ENCODE results near the gene MACROD1. TPM values are rescaled to one million over a fixed set of nuclear protein-coding genes. Genes with fewer than 3 reads are reported as not detected.

MACROD1 gene
- total RNA-seq, 1 experiment from 2014 or later: 2.9 TPM

DNA sequence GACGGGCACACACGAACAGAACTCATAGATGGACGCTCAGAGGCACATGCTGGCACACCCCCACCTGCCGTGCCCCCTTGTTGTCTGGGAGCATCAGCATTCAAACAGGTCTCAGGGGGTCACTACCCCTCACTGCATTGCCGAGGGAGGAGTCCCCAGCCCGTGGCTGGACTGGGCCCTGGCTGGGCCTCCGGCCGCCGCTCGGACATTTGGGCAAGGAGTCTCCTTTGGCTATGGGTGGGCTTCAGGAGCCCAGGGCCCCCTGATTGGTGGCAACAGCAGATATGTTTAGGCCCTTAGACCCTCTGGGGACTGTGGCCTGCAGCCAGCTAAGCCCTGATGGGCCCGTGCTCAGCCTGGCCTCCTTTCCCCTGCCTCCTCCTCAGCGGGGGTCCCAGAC, 88.3 kb downstream of the MACROD1 start:
- DNase-seq (ENCODE audit: low spot score): no peak

DNA sequence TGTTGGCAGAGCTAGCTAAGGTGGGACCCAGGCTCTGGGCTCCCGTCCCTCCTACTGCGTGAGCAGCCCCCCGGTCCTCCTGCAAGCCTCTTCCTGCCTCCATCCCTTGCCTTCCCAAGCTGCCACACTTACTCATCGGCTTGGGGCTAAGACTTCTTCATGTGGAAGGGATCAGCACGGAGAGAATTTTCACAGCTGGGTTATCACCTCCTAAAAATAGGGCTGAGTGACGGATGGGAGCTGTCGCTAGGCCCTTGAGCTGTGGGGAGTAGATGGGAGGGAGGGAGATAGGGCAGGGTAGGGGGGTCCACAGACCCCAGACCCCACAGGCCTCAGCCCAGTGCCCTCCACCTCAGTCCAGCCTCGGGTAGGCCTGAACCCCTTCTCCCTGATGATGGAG, 89.2 kb downstream of the MACROD1 start:
- DNase-seq (ENCODE audit: low spot score): no peak

DNA sequence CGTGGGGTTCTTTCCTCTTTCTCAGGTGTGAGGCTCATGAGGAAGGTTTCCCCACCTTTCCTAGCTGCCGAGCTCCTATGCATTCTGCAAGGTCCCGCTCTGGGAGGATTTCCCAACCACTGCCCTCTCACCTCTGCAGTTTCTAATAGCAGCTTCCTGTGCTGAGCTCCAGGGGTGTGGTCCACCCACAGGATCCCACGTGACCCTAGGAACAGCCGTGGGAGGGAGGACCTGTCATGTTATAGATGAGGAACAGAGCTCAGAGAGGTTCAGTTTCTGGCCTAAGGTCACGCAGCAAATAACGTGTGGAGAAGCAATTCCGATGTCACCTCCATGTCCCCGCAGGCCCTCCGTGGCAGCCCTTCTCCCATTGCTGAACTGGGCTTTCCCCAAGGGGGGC, 91.7 kb downstream of the MACROD1 start:
- DNase-seq (ENCODE audit: low spot score): no peak

DNA sequence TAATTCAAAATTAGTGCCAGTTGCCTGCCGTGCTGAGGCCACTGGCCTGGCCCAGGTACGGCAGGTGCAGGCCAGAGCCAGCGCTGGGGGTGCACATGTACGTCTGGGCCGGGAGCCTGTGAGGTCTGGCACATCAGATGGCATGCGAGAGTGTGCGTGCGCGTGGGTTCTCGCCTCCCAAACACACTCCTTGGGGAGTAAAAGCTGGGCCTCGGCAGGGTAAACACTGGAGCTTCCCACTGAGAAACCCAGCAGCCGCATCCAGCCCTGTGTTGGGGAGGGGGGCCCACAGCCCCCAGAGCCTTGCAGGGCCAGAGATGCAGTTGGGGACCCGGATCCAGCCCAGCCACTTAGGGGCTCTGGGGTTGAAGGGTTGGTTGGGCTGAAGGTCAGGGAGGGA, 92.4 kb downstream of the MACROD1 start:
- DNase-seq (ENCODE audit: low spot score): no peak

DNA sequence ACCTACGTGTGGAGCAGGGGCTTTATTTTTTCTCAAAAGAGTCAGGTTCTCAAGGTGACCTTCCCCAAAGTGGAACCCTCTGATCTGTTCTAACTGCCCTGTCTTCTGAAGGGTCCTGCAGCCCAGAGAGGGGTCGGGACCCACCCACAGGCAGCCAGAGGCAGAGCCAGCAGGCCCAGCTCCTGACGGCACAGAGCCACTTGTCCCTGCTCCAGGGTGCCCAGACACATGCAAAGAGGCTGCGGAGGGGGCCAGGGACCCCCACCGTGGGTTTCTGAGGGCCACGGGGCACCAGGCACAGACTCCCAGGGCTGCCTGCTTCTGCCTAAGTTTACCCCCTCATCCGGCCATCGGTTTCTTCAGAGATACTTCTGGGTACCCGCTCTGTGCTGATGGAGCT, 93.0 kb downstream of the MACROD1 start:
- DNase-seq (ENCODE audit: low spot score): no peak

DNA sequence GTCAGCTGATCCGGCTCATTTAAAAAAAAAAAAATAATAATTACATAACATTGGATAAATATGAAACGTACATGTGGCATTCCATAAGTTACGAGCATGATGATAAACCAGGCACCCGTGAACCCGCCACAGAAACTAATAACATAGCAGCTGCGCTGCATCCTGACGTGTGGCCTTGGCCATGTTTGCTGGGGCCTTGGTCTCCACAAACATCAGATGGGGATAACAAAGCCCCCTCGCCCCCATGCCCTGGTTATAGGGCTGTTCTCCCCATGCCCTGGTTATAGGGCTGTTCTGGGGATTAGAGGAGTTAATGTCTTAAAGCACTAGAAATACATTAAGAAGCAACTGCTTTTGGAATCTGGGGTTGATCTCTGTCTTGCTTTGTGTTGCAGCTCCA, 93.5 kb downstream of the MACROD1 start:
- no peak for DNase-seq (ENCODE audit: low spot score)

DNA sequence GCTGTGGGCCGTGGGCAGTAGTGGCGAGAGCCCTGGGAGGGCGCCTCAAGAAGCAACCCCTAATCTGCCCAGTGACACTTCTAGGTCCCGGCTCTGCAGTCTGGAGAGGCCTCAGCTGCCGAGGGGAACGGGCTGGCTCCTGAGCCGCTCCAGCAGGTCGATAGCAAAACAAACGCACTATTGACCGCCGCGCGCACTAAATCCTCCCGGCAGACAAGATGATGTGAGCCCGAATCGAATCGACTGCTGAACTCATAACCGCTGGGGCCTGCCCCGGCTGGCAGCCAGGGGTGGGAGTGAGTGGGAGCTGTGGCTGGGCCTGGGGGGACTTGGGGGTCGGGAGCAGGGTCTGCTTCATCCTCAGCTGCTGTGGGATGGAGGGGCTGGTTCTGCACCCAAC, 94.1 kb downstream of the MACROD1 start:
- no peak for DNase-seq (ENCODE audit: low spot score)

DNA sequence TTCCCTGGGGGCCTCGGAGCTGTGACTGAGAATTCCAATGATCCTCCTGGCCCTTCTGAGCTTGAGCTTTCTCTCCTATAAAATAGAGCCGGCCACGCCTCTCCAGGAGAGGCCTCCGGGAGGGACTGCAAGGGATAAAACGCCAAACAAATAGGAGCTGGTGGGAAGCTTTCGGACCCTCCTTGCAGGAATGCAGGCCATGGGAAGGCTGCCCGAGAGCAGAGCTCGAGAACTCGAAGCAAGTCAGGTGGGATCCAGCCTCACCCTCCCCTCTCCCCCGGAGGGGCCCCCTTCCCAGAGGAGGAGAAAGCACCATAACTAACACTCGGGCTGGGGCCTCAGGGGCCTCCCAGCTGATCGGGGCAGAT, 95.6 kb downstream of the MACROD1 start:
- DNase-seq (ENCODE audit: low spot score): no peak

DNA sequence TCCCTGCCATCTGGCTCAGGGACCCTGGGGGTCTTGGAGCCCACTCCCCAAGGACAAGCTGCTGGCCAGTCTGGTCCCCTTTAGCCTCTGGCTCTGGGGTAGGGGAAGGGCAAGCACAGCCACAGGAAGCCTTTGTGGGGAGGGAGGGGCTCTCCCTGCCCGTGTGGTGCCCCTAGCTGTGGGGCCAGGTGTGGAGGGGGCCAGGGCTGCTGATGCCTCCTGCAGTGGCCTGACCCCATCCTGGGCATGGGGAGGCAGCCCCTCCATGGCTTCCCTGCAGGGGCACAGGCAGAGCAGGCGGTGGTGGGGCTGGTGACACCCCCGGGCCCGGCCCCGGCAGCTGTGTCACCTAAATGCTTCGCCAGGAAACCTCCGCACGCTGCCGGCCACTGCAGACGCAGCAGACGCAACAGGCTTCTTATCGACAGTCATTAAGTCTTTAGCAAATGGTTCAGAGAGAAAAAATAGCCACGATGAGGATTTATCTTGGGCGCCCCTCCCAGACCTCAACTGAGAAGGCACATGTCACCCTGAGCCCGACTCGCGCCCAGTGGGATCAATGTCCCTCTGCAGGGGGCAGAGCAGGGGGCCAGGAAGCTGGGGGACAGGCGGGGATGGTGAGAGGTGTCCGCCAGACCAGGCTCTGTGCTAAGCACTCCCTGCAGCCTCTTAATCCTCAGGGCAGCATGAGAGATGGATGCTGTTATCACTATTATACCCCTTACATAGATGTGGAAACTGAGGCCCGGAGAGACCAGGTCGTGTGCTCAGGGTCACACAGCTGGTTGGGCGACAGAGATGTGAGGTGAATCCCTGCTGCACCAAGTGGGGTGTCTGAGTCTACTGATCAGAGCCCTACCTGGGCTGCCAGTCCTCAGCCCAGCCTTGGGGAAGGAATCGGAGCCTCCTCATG, 96.3 kb downstream of the MACROD1 start:
- no peak for DNase-seq (ENCODE audit: low spot score)

DNA sequence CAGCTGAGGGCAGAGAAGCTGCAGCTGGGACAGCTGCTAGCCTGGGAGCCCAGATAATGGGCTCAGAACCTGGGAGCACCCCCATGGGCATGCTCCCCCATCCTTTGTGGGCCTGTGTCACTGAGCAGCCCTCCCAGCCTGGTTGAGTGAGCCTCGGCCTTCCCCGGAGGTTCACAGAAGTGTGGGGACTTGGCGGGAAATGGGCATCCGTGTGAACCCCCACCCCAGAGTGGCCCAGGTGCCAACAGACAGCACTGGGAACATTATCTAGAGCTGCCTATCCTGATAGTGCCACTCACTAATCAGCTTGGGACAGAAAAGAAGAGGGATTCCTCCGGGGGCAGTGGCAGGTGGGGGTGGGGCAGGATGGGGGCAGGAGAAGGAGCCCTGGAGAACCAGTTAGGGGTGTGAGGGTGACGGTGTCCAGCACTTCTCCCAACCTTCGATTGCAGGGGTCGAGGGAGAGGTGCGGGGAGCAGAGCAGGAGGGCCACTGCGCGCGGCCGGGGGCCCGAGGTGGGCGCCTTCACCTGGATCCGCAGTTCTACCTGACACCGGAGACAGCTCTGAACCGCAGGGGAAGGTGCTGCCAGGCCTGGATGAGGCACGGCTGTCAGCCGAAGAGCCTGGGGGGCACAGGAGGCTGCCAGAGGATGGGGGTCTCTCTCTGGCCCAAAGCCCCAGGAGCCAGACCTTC, 97.1 kb downstream of the MACROD1 start:
- no peak for DNase-seq (ENCODE audit: low spot score)

DNA sequence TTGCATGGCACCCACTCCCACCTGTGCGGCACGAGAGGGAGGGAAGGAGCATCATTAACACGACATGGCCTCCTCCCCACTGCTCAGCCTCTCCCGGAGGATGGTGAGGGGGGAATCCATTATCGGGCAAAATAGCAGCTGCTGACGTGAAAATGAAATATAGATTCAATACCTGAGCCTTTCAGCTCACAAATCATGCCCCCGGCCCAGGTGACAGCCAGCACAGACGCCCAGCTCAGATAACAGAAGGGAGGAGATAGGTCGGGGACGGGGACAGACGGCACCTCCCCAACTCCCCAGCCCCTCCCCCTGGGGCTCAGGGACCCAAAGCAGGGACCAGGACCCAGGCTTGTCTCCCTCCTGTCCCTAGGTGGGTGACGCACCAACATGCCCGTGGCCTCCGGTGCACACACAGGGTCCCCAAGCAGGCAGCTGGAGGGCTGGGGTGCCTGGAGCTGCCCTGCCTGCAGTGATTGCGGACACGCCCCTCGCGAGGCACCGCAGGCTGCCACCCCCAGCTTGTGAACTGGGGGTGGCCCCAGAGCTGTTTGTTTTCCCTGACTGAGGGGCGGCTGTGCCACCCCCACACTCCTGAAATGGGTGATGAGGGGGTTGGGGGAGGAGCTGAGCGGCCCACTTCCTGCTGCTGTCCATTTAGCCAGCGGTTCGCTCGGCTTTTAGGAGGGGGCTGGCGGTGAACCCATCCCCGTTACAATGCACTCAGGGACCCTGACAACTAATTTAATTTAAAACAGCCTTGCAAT, 98.5 kb downstream of the MACROD1 start:
- DNase-seq (ENCODE audit: low spot score): no peak

DNA sequence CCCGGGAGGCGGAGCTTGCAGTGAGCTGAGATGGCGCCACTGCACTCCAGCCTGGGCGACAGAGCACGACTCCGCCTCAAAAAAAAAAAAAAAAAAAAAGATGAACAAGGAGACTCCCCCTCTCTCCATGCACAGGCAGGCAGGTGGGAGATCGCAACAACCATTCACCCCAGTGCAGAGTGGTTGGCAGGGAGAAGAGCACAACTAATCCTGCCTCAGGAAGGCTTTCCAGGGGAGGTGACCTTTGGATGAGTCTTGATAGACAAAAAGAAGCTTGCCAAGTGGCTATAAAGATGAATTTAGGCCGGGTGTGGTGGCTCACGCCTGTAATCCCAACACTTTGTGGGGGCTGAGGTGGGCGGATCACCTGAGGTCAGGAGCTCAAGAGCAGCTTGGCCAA, 100.2 kb downstream of the MACROD1 start:
- DNase-seq (ENCODE audit: low spot score): no peak

DNA sequence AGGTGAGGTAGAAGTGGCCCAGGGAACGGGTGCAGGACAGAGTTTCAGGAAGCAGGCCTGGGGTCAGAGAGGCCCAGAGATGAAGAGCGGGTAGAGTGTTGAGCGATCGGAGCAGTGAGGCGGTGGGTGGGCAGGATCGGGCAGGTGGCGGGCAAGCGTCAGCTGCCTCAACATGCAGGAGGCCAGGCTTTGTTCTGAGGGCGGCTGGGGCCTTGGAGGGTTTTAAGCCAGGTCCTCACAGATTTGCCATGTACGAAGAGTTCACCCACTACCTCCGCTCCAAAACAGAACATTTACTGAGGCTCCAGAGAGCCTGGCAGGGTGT, 100.8 kb downstream of the MACROD1 start:
- DNase-seq (ENCODE audit: low spot score): no peak

DNA sequence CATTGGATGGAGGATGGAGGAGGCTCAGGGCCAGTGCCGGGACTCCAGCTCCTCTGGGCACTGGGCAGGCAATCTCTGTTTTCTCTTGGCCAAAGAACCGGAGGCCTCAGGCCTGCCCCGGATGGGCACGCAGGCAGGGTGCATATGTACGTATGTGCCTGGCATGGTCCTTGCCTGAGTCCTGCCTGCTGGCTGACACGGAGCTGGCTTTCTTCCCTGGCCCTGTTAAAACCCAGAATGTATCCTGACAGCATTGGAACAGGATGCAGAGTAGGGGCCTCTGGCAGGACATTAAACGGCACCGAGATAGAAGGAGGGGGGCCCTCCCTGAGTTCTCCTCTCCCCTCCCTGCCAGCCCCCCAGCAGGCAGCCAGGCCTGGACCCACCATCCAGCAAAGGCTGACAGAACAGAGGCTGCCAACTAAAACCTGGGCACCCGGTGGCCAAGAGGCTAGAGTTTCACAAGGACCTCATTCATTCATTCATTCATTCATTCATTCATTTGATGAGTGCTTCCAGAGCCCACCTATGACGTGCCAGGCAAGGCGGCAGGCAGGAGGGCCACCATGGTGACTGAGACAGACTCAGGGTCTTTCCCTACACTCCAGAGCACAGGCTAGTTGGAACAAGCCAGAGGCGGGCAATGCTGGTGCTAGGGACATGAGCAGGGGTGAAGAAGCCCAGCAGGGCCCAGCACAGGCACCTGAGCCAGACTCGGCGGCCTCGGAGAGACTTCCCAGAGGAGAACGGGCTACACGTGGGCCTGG, 101.4 kb downstream of the MACROD1 start:
- DNase-seq (ENCODE audit: low spot score): no peak

DNA sequence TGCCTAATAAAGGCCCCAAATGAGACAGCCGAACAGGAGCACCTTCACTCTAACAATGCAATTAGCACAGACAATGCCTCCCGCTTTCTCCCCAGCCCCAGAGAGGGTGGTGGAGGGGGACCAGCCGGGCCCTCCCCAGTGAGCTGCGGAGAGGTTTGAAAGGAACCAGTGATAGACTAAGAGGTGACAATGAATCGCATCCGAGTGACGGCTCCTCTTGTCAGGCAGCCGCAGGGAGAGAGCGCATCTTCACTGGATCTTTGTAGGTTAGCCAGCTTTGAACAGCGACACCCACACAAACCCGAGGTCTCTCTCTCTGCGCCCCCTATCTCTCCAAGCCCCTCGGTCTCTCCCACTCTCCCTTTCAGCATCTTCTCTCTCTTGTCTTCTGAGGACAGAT, 102.1 kb downstream of the MACROD1 start:
- no peak for DNase-seq (ENCODE audit: low spot score)

DNA sequence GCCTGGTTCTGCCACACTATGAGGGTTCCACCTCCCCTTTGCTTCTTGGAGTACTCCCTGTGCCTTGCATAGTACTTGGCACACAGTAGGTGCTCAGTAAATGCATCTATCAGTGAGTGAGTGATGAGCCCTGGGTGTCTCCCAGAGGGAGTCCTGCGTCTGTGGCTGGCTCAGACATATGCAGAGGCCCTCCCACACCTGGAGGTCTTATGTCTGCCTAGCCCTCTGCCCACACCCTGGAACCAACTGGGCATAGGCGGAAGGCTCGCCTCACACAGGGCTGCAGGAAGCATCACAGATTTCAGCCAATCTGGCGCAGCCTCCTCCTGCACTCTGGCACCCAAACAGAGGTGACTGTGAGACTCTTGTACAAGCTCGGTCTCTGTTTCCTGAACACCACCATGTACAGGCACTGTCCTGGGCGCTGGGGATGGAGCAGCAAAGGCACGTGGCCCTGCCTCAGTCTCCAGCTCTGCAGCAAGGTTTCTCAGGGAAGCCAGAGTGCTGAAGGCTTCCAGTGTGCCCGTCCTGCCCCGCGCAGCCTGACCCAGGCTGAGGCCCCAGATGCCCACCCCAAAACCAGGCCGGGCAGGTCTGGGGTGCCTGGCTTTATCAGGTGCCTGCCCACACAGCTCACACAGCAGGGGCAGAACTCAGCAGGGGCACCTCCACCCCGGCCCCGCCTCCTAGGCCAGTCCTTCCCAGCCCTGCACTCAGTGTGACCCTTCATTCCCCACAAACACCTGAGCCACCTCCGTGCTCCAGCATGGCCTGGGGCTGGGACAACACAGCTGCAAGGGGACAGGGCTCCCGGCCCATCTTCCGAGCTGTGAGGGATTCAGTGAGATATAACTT, 103.5 kb downstream of the MACROD1 start:
- DNase-seq (ENCODE audit: low spot score): no peak

DNA sequence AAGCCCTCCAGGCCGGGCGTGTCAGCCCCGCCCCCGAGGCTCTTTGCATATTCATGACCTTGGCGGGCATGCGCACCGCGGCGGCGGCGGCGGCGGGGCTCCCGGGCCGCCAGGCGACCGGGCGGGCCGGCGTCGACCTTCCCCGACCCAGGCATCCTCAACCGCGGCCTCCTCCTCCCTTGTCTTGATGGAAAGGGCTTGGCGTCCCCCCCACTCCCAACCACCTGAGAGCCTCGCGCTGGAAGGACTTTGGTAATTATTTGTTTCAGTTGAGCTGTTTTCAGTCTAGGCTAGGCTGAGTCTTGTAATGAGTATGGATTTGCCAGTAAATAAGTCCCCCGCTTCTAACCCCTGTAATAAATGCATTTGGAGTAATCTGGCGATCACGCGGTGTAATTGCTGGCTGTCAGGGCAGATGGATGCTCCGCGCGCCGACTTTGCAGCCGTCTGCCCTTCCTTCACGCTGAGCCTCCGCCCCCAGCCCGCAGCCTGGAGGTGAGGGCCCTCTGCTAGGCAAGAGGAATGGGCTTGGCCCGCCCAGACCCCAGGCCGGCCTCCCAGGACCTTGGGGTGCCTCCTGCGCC, 105.0 kb downstream of the MACROD1 start:
- DNase-seq (ENCODE audit: low spot score): no peak

DNA sequence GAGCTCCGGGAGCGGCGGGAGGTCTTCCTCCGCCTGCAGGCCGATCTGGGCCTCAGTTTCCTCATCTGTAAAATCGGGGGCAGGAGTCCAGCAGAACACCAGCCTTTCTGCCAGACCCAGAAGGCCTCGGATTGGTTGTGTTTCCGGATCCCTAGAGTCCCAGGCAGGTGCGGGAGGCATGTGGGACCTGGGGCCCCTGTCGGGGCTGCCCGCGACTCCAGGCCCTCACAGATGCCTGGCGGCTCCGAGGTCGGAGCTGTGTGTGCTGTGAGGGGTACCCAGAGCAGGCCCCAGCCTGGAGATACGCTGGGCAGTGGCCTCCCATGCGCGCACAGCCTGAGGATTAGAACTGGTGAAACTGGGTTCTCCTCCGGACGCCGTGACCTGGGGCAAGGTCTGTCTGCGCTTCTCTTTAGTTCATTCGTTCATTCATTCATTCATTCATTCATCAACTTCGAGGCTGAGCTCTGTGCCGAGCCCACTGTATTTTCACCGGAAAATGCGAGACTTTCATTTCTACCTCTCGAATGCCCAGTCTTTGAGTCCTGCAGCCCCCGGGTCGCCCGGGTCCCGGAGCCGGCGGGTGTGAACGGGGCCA, 105.6 kb downstream of the MACROD1 start:
- DNase-seq (ENCODE audit: low spot score): no peak

DNA sequence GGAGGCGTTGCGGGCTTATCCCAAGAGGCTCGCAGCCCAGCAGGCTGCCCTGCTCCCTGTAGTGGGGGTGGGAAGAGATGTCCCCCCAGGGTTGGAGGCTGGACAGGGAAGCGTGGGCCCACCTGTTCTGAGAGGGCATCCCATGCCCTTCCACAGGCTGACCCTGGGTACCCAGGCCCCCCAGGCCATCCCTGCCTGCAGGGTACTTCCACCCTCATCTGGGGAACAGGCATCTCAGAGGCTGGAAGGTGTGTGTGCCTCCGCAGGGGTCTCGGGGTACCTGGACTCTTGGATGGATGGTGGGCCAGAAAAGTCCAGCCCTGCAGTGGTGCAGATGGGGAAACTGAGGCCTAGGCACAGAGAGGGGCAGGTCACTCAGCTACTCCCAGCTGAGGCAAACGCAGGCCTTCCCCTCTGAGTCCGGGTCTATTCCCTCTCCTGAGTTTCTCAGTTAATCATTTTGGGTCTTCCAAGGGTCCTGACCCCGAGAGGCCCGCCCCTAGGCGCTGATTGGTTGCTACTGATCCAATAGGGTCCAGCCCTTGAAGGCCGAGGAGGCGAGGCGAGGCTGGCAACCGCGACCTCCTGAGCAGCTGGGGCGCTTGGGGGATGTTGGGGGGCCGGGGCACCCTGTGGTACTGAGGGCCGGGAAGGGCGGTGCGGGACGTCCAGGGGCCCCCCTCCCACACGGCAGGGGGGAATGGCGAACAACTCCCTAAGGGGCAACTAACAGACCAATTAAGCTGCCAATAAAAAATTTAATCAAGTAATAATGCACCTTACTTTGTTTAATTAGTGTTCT, 106.4 kb downstream of the MACROD1 start:
- no peak for DNase-seq (ENCODE audit: low spot score)
